H9 (cell line): ENCODE data around the gene SLC26A6. TPM values are rescaled to one million over a fixed set of nuclear protein-coding genes. Genes with fewer than 3 reads are reported as not detected.

ENCODE experiments used
- DNase-seq: peaks from one replicate; pipeline ENCODE4 v3.0.0-alpha.2; 2017
- H2AFZ ChIP-seq: one replicate; pipeline ENCODE4 v1.6.1; 2013; ENCODE audit warnings: mild to moderate bottlenecking, low read length, control low read depth, moderate library complexity
- H2AK5ac ChIP-seq: 2 replicates; pipeline ENCODE4 v1.6.1; 2013; ENCODE audit warnings: low read length, control low read depth, mixed read lengths; ENCODE audit not compliant: insufficient read length
- H2BK120ac ChIP-seq: one replicate; pipeline ENCODE4 v1.6.1; 2013; ENCODE audit warnings: low read depth, mild to moderate bottlenecking, low read length, control low read depth, inconsistent platforms; ENCODE audit not compliant: poor library complexity, severe bottlenecking
- H2BK12ac ChIP-seq: 2 replicates; pipeline ENCODE4 v1.6.1; 2013; ENCODE audit warnings: low read length, control low read depth, mixed read lengths, low read depth; ENCODE audit not compliant: insufficient read length
- H2BK15ac ChIP-seq: 2 replicates; pipeline ENCODE4 v1.6.1; 2013; ENCODE audit warnings: low read depth, low read length, control low read depth
- H2BK20ac ChIP-seq: one replicate; pipeline ENCODE4 v1.6.1; 2013; ENCODE audit warnings: low read depth, mild to moderate bottlenecking, low read length, control low read depth, inconsistent platforms; ENCODE audit not compliant: poor library complexity, severe bottlenecking
- H2BK5ac ChIP-seq: 2 replicates; pipeline ENCODE4 v1.6.1; 2013; ENCODE audit warnings: low read length, control low read depth, mixed read lengths; ENCODE audit not compliant: insufficient read length
- H3K14ac ChIP-seq: 2 replicates; pipeline ENCODE4 v1.6.1; 2013; ENCODE audit warnings: low read length, control low read depth; ENCODE audit not compliant: insufficient read depth
- H3K18ac ChIP-seq: 2 replicates; pipeline ENCODE4 v1.6.1; 2013; ENCODE audit warnings: low read depth, mild to moderate bottlenecking, mixed read lengths, low read length, control low read depth; ENCODE audit not compliant: insufficient read length
- H3K23ac ChIP-seq: 2 replicates; pipeline ENCODE4 v1.6.1; 2013; ENCODE audit warnings: low read length, control low read depth, mixed read lengths, low read depth; ENCODE audit not compliant: insufficient read length
- H3K23me2 ChIP-seq: 2 replicates; pipeline ENCODE4 v1.6.1; 2013; ENCODE audit warnings: low read depth, mild to moderate bottlenecking, mixed read lengths, low read length, control low read depth; ENCODE audit not compliant: insufficient read length, poor library complexity, severe bottlenecking
- H3K27ac ChIP-seq: 2 replicates; pipeline ENCODE4 v1.5.1; 2013; ENCODE audit warnings: low read length, control low read depth, mixed read lengths, low read depth; ENCODE audit not compliant: insufficient read length
- H3K27me3 ChIP-seq: 2 replicates; pipeline ENCODE4 v1.6.1; 2013; ENCODE audit warnings: low read length, control low read depth, inconsistent platforms; ENCODE audit not compliant: insufficient read depth
- H3K4ac ChIP-seq: 2 replicates; pipeline ENCODE4 v1.6.1; 2013; ENCODE audit warnings: low read depth, mild to moderate bottlenecking, control low read depth, inconsistent platforms, low read length, moderate library complexity
- H3K4me1 ChIP-seq: 2 replicates; pipeline ENCODE4 v1.6.1; 2013; ENCODE audit warnings: low read length, control low read depth, inconsistent platforms; ENCODE audit not compliant: insufficient read depth
- H3K4me2 ChIP-seq: 2 replicates; pipeline ENCODE4 v1.6.1; 2013; ENCODE audit warnings: low read length, control low read depth, mixed read lengths; ENCODE audit not compliant: insufficient read length, insufficient read depth
- H3K56ac ChIP-seq: 2 replicates; pipeline ENCODE4 v1.6.1; 2013; ENCODE audit warnings: low read depth, mild to moderate bottlenecking, mixed read lengths, low read length, control low read depth; ENCODE audit not compliant: insufficient read length
- H3K79me1 ChIP-seq: 2 replicates; pipeline ENCODE4 v1.6.1; 2013; ENCODE audit warnings: low read depth, mild to moderate bottlenecking, moderate library complexity, low read length, control low read depth, inconsistent platforms; ENCODE audit not compliant: insufficient read depth, poor library complexity, severe bottlenecking
- H3K79me2 ChIP-seq: 2 replicates; pipeline ENCODE4 v1.6.1; 2013; ENCODE audit warnings: low read length, control low read depth, inconsistent platforms; ENCODE audit not compliant: insufficient read depth
- H3K9ac ChIP-seq: 2 replicates; pipeline ENCODE4 v1.6.1; 2013; ENCODE audit warnings: low read length, control low read depth, mixed read lengths; ENCODE audit not compliant: insufficient read length; ENCODE audit errors: extremely low read depth
- H3K9me3 ChIP-seq: one replicate; pipeline ENCODE4 v1.6.1; 2013; ENCODE audit warnings: low read depth, low read length, inconsistent platforms; ENCODE audit not compliant: control insufficient read depth
- H3T11ph ChIP-seq: one replicate; pipeline ENCODE4 v1.6.1; 2013; ENCODE audit warnings: mild to moderate bottlenecking, low read length, control low read depth, inconsistent platforms
- H4K20me1 ChIP-seq: one replicate; pipeline ENCODE4 v1.6.1; 2013; ENCODE audit not compliant: control insufficient read depth, insufficient read length, insufficient read depth
- H4K5ac ChIP-seq: 2 replicates; pipeline ENCODE4 v1.6.1; 2013; ENCODE audit warnings: low read depth, mild to moderate bottlenecking, mixed read lengths, low read length, control low read depth; ENCODE audit not compliant: insufficient read length
- H4K8ac ChIP-seq: replicated peaks from 2 replicates; pipeline ENCODE4 v1.6.1; 2013; ENCODE audit warnings: low read length, control low read depth, mixed read lengths, low read depth; ENCODE audit not compliant: insufficient read length
- H4K91ac ChIP-seq: 2 replicates; pipeline ENCODE4 v1.6.1; 2013; ENCODE audit warnings: low read depth, mild to moderate bottlenecking, moderate library complexity, mixed read lengths, low read length, control low read depth; ENCODE audit not compliant: insufficient read length
- H3K27ac Mint-ChIP-seq, 3 experiments: 2 replicates in 2 of 3; 3 replicates in 1 of 3; pipeline ENCODE4 v1.8.0; 2020 to 2021; ENCODE audit warnings: mixed read lengths in 3 of 3, mild to moderate bottlenecking in 1 of 3, moderate library complexity in 1 of 3
- H3K27me3 Mint-ChIP-seq: 2 replicates; pipeline ENCODE4 v1.8.0; 2021; ENCODE audit warnings: low read depth, mild to moderate bottlenecking, moderate library complexity, mixed read lengths
- H3K36me3 Mint-ChIP-seq, 3 experiments: 2 replicates in 2 of 3; 3 replicates in 1 of 3; pipeline ENCODE4 v1.8.0; 2020 to 2021; ENCODE audit warnings: low read depth in 3 of 3, mixed read lengths in 3 of 3; ENCODE audit not compliant: insufficient read depth in 1 of 3
- H3K4me1 Mint-ChIP-seq, 2 experiments: 2 replicates each; pipeline ENCODE4 v1.8.0; 2020; ENCODE audit warnings: mixed read lengths in 2 of 2
- H3K4me3 Mint-ChIP-seq, 2 experiments: 2 replicates in 1 of 2; 3 replicates in 1 of 2; pipeline ENCODE4 v1.8.0; 2020 to 2021; ENCODE audit warnings: mild to moderate bottlenecking in 2 of 2, mixed read lengths in 2 of 2, moderate library complexity in 1 of 2
- H3K9me3 Mint-ChIP-seq, 2 experiments: 2 replicates in 1 of 2; 3 replicates in 1 of 2; pipeline ENCODE4 v1.8.0; 2020; ENCODE audit warnings: mild to moderate bottlenecking in 2 of 2, mixed read lengths in 2 of 2, moderate library complexity in 1 of 2
- CTCF ChIP-seq: fragments of 200-600 bp; sonication (generic); conservative IDR thresholded peaks from 3 replicates; pipeline ENCODE4 v1.8.0; 2021; ENCODE audit warnings: antibody characterized with exemption, mild to moderate bottlenecking
- WGBS: extraction: QIAGEN DNeasy Blood & Tissue Kit; methylation state at CpG from one replicate; pipeline ENCODE4 v1.1.7; 2013; ENCODE audit warnings: missing lambda C conversion rate, low lambda C conversion rate, mixed read lengths; ENCODE audit not compliant: insufficient read length; ENCODE audit errors: extremely low coverage; 5-methylcytosine and 5-hydroxymethylcytosine counted together
- total RNA-seq: library from RNA; stranded (reverse); gene quantifications from 2 replicates; pipeline ENCODE4 v1.2.1, GENCODE V29; 2021

SLC26A6 gene
- total RNA-seq, 1 experiment from 2014 or later = 61.3 TPM

- H3K56ac ChIP-seq = no peak overlapping the region
- no peak overlapping the region for H2BK5ac ChIP-seq
- H2BK20ac ChIP-seq = no peak overlapping the region
- Mint-ChIP-seq H3K4me1 (peaks cover 16 to 17% of the 10 kb centered on the region in 2 experiments), H3K27me3 (peaks cover 2% of the 10 kb centered on the region; the same call in 1 of the 2 replicates), H3K4me3 (peak overlapping the region in 1 of 2 experiments; percentile 92; a peak in 2 of 5 replicates), H3K9me3 (peaks cover 0 to 2% of the 10 kb centered on the region in 2 experiments; a peak in 3 of 5 replicates), H3K27ac (peak overlapping the region; percentile 83 to 99 (median 97); a peak in 4 of 7 replicates), H3K36me3 (peaks cover 14 to 43% (median 31%) of the 10 kb centered on the region in 3 experiments)
- no CpG with 5 or more reads among the region's 4 CpGs for WGBS
- H4K8ac ChIP-seq = no peak overlapping the region
- no peak overlapping the region for H2BK15ac ChIP-seq
- peak overlapping the region; percentile 10 for H4K91ac ChIP-seq
- no peak overlapping the region for H2AFZ ChIP-seq
- H3K23me2 ChIP-seq = peaks cover 18% of the 10 kb centered on the region
- H3K4me1 ChIP-seq = no peaks in the 10 kb centered on the region
- H3K9ac ChIP-seq = no peak overlapping the region
- H3K27me3 ChIP-seq = no peaks in the 10 kb centered on the region
- no peak overlapping the region for H2BK120ac ChIP-seq
- H3K79me1 ChIP-seq = no peaks in the 10 kb centered on the region
- DNase-seq = no peak
- no peak overlapping the region for H3K23ac ChIP-seq
- peak overlapping the region; percentile 47 for H2AK5ac ChIP-seq
- H4K5ac ChIP-seq = no peak overlapping the region
- H3K18ac ChIP-seq = no peak overlapping the region
- no peak overlapping the region for H3T11ph ChIP-seq
- no peak overlapping the region for H3K27ac ChIP-seq
- H3K4me2 ChIP-seq = no peak overlapping the region
- TF ChIP-seq CTCF = no peak
- no peak overlapping the region for H3K4ac ChIP-seq
- H2BK12ac ChIP-seq = no peak overlapping the region
- no peaks in the 10 kb centered on the region for H3K79me2 ChIP-seq
- H3K9me3 ChIP-seq = no peaks in the 10 kb centered on the region
- no peaks in the 10 kb centered on the region for H4K20me1 ChIP-seq
- no peak overlapping the region for H3K14ac ChIP-seq
Observed at GRCh38 chr3:48664929-48665328, 29.7 kb upstream of the SLC26A6 start.
